ENCODE results near the gene OR6K3. TPM values are rescaled to one million over a fixed set of nuclear protein-coding genes. Genes with fewer than 3 reads are reported as not detected.
"Not testable (repeated sequence)": the region's sequence is repeated elsewhere in the genome, so short reads cannot be mapped to it uniquely, and the experiment has no call there.

Gene OR6K3
- not detected for polyA plus RNA-seq (2013, experiment 1 of 2; ENCODE audit: insufficient read length)
- not detected for polyA plus RNA-seq (2013, experiment 2 of 2; ENCODE audit: insufficient read length)

DNA sequence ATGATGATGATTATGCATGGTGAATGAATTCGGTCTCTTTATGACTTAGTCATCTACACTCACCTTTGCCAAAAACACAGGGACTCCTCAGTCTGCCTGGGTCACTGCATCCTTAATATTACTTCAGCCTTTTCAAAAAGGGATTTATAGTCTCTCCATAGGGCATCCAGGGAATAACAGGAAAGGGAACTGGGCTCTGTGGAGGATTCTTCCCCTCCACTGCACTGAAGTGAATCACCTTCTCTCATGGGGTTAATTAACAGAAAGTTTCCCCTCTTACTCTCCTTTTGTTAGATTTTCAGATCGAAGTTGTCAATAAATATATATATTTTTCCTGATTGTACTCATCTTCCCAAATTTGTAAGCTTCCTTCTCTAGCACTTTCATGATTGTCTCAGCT lies at the start of gene OR6K3:
Gene OR6K3, minus strand, starts transcription at position 101 of the 400 bp plus-strand sequence. CDS start 2,605 bp downstream, outside the sequence.
- no peak for DNase-seq

- DNase-seq: no peak
These were observed 33.9 kb upstream of the OR6K3 start, which contains the start of gene OR6K6 for GRCh38 chr1:158754420-158754819. TSS of gene OR6K6 (plus strand) at chr1:158754720. CDS start at chr1:158754888, 168 bp downstream.

GRCh38 chr1:158752155-158752712 lies 31.7 kb upstream of the OR6K3 start:
- DNase-seq: no peak

- no peak for DNase-seq
These were observed 15.3 kb upstream of the OR6K3 start for GRCh38 chr1:158735848-158736247.

DNA sequence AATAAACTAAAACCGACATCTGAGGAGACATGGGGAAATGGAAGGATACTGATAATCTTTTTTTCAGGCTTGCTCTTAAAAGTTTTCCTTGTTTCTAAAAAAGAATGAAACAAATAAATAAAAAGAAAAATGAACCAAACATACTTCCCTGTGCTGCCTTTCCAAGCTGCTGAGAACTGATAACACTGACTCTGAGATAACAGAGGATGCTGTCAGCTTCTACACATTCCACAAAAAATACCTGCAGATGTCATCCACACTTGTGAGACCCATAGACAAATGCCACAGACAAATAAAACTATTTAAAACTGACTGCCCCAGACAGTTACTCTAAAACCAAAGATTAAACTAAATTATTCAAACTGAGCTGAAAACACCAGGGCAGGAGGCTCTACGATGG lies 12.0 kb upstream of the OR6K3 start:
- DNase-seq: no peak

- DNase-seq: no peak
These were observed 11.2 kb upstream of the OR6K3 start for GRCh38 chr1:158731707-158732106.

- DNase-seq: no peak
These were observed 9.9 kb upstream of the OR6K3 start for GRCh38 chr1:158730453-158730852.

GRCh38 chr1:158728510-158729225 lies 8.1 kb upstream of the OR6K3 start:
- DNase-seq: no peak

GRCh38 chr1:158724442-158724841 lies 3.9 kb upstream of the OR6K3 start:
- no peak for DNase-seq

DNA sequence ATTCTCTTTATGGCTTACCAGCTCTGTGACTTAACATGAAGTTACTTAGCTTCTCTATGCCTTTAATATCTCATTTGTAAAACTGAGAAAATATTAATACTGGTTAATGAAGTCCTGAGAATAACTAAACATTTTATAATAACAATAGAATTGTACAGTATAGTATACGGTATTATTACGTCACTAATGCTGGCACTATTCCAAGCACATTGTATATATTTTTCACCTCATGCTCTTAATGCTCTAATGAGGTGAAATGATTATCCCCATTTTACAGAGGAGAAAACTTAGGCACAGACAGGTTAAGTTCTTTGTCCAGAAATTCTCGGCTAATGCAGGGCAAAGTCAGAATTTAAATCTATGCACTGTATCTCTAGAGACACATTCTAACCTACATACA lies 856 bp downstream of the OR6K3 start:
- no peak for DNase-seq

DNA sequence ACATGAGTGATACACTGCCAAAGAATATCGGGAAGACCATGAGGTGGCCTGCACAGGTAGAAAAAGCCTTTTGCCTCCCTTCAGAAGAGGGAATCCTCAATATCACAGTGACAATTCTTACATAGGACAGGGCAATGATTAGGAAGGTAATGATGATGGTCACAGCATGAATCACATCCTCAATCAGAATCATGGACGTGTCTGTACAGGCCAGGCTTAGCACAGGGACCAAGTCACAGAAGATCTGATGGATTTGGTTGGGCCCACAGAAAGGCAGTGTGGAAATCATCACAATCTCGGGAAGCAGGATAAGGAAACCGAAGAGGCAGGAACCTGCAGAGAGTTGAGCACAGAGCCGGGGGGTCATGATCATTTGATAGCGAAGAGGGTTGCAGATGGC lies 3.2 kb downstream of the OR6K3 start:
- no peak for DNase-seq

- no peak for DNase-seq
These were observed 4.2 kb downstream of the OR6K3 start for GRCh38 chr1:158716335-158716734.

GRCh38 chr1:158714754-158715153 lies 5.8 kb downstream of the OR6K3 start:
- DNase-seq: no peak

DNA sequence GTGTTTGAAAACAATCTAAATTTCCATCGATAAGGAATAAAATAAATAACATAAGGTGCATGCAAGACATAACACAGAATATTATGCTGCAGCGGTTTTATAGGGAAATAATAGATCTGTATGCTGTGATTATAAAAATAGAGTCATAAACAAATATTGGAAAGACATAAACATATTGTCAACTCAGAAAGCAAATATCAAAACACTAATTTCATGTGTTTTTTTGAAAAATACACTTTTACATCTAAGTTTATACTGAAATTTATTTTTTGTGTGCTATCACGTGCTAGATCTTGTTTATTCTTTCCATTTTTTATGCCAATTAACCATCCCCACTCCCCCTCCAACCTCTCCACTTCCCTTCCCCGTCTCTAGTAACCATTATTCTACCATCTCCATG lies 9.4 kb downstream of the OR6K3 start:
- no peak for DNase-seq

- no peak for DNase-seq
These were observed 14.4 kb downstream of the OR6K3 start for GRCh38 chr1:158706096-158706495.

DNA sequence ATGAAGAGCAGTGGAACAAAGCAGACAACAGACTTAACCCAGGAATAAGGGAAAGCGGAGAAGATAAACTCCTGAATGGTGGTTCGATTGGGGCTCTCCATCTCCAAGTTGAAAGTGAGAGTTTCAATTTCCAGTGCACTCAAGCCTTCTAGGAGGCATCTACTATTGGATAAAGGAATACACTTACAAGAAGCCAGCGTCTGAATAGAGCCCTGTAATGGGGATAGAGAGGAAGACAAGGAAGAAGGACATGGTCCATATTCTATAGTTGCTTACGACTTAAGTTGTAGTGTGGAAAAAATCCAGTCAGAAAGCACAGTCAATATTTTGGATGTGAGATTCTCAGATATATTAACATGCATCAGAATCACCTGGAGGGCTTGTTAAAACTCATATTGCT lies 20.0 kb downstream of the OR6K3 start, which contains the start of gene OR6K2:
Gene OR6K2, minus strand, starts transcription at position 101 of the 400 bp plus-strand sequence. Its CDS starts 0 bp downstream, at position 101.
- DNase-seq: no peak

- DNase-seq: no peak
These were observed 25.9 kb downstream of the OR6K3 start for GRCh38 chr1:158694596-158694995.

DNA sequence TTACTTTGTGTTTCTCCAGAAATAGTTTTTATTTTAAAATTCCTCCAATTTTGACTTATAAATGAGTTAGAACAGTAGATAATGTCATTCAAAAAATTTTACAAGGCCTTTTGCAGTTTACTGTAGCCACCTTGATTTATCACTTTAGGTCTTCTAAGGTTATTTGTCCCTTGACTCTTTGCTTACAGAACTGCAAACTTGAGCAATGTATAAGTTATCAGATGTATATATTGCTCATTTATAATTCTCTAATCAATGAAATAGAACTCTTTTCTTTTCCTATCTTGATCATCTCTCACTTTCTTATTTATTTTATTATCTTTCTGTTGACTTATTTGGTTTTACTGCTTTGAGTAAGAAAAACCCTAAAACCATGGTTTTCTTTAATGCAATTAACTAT lies 28.2 kb downstream of the OR6K3 start:
- DNase-seq: no peak

DNA sequence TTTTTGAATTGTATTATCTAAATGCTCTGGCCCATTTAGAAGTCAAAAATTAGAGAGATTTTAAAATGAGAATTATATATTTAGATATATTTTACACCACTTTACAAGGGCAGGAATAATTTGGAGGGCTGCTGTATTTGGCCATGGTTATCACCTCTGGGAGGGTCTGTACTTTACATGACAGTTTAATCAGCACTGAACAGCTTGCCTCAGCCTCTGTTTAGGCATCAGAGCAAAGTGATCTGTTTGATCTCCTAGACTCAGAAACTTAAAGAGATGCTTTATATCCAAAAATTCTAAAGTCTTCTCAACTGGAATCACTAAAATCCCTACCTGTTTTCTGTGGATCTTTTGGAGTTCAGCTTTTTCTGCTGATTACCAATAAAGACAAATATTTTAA lies 28.6 kb downstream of the OR6K3 start:
- DNase-seq: no peak

DNA sequence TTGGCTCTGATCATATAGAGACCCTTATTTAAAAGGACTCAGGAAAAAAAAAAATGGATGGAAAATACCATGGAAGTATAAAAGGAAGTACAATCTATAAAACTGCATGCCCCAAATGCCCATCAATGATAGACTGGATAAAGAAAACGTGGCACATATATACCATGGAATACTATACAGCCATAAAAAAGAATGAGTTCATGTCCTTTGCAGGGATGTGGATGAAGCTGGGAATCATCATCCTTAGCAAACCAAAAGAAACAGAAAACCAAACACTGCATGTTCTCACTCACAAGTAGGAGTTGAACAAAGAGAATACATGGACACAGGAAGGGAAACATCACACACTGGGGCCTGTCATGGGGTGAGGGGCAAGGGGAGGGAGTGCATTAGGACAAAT lies 29.4 kb downstream of the OR6K3 start:
- not testable (repeated sequence) for DNase-seq

DNA sequence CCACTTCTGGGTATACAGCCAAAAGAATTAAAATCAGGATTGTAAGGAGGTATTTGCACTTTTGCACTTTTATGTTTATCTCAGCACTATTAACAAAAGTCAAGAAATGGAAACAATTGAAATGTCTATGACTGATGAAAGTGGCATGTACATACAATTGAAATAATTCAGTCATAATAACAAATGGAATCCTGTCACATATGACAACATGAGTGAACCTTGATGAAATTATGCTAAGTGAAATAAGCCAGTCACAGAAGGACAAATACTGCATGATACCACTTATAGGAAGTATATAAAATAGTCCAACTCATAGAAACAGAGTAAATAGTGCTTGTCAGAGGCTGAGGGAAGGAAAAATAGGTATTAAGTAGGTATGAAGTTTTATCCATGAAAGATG lies 30.6 kb downstream of the OR6K3 start:
- no peak for DNase-seq

DNA sequence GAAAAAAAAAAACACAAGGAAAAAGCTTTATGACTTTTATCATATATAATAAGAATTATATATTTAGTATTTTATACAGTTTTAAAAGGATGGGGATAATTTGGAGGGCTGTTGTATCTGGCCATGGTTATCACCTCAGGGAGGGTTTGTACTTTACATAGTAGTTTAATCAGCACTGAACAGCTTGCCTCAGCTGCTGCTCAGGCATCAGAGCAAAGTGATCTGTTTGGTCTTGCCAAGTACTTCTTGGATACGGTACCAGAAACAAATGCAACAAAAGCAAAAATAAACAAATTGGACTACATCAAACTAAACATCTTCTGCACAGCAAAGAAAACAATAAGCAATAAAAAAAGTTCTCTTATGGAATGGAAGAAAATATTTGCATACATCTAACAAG lies 31.4 kb downstream of the OR6K3 start:
- no peak for DNase-seq

- DNase-seq: not testable (repeated sequence)
These were observed 32.2 kb downstream of the OR6K3 start for GRCh38 chr1:158688343-158688742.

DNA sequence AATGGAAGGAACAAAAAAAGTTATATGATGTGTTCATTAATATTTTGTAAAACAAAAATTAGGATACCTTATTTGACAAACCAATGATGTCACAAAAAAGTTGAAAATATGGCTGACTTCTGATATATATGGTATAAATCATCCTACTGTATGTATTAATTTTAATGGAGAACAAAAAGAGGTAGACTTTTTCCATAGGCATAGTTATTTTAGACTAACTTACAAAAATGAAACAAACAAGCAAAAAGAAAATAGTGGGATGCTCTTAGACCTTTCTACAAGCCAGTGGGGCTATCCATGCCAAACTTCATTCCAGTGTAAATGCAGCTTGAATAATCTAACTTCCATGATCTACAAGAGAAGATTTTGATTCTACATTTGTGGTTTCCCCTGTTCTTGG lies 33.5 kb downstream of the OR6K3 start:
- no peak for DNase-seq

Data from fibroblast of skin of scalp (primary cell).